GM18526 (cell line): ENCODE measurements around the gene CCDC188.

Experiments used
- POLR2A ChIP-seq: IDR thresholded peaks from 3 replicates; pipeline ENCODE4 v1.6.1; 2011; ENCODE audit not compliant: insufficient read length; ENCODE audit errors: extremely low read depth

CCDC188 gene

GRCh38 chr22:20128902-20129746, 21.7 kb downstream of the CCDC188 start:
- no peak for TF ChIP-seq POLR2A

- TF ChIP-seq POLR2A, result no peak
Measured at GRCh38 chr22:20128619-20128901, 22.3 kb downstream of the CCDC188 start.

GRCh38 chr22:20127869-20128618, 22.8 kb downstream of the CCDC188 start:
- TF ChIP-seq POLR2A, result no peak

GRCh38 chr22:20127318-20127868, 23.5 kb downstream of the CCDC188 start:
- no peak for TF ChIP-seq POLR2A

GRCh38 chr22:20126284-20127029, 24.4 kb downstream of the CCDC188 start:
- TF ChIP-seq POLR2A, result no peak

GRCh38 chr22:20125201-20126174, 25.4 kb downstream of the CCDC188 start:
- no peak for TF ChIP-seq POLR2A

- TF ChIP-seq POLR2A, result no peak
Measured at GRCh38 chr22:20124083-20124787, 26.6 kb downstream of the CCDC188 start.

GRCh38 chr22:20123366-20124082, 27.3 kb downstream of the CCDC188 start:
- TF ChIP-seq POLR2A, result no peak

GRCh38 chr22:20121856-20122415, 28.9 kb downstream of the CCDC188 start:
- TF ChIP-seq POLR2A, result no peak

- TF ChIP-seq POLR2A, result no peak
Measured at GRCh38 chr22:20118300-20119020, 32.4 kb downstream of the CCDC188 start.

- TF ChIP-seq POLR2A, result no peak
Measured at GRCh38 chr22:20117633-20118299, 33.1 kb downstream of the CCDC188 start.

- peak; percentile 42 for TF ChIP-seq POLR2A
Measured at GRCh38 chr22:20116951-20117632, 33.8 kb downstream of the CCDC188 start, which contains the start of gene TRMT2A. TSS of gene TRMT2A (minus strand) at chr22:20117226. CDS start at chr22:20116906, 320 bp downstream.
